ENCODE data around the gene EIF3L.

GRCh38 chr22:37802310-37803194 is 46.7 kb upstream of the EIF3L start:
- TF ChIP-seq POLR2A (IDR thresholded peaks at IDR 0.05; ENCODE audit: low read depth, low read length) (no peak), POLR2AphosphoS5 (IDR thresholded peaks at IDR 0.05; ENCODE audit: low read depth, low read length) (no peak), SPI1 (IDR thresholded peaks at IDR 0.05; ENCODE audit: low read depth, low read length) (no peak), POU2F2 (IDR thresholded peaks at IDR 0.05; ENCODE audit: low read depth, low read length) (no peak)
